K562 (cell line): ENCODE results near the gene NYNRIN. TPM values are rescaled to one million over a fixed set of nuclear protein-coding genes. Genes with fewer than 3 reads are reported as not detected.

Experiments
- ATAC-seq: fragments of 200-7000 bp; cut with Tn5 transposase; 3 replicates; pipeline ENCODE4 v1.9.1; 2020; ENCODE audit warnings: moderate library complexity
- BruUV-seq: library from RNA; stranded (reverse); fragments of 400-500 nt; replicated peaks from 2 replicates; lab custom pipeline; 2021; lab: Mats Ljungman, UMichigan
- CTCF ChIA-PET: fragments of 300-600 bp; formaldehyde crosslinking; extraction: SDS; loops from one replicate; lab custom pipeline; 2021; ENCODE audit warnings: low intra/inter-chr PET ratio; lab: Yijun Ruan, JAX
- POLR2A ChIA-PET: fragments of 300-600, 350-650 bp; sonication (Branson Sonifier 250); formaldehyde crosslinking; extraction: SDS; loops from one replicate; lab custom pipeline; 2021; ENCODE audit warnings: antibody characterized with exemption, inconsistent platforms; lab: Yijun Ruan, JAX
- DNase-seq, 4 experiments: peaks; one replicate each; pipeline versions ENCODE4 v3.0.0 to v3.0.0-alpha.2; 2011 to 2018; ENCODE audit warnings: low spot score in 3 of 4, mixed read lengths in 3 of 4; ENCODE audit errors: extremely low read depth in 1 of 4
- FAIRE-seq: peaks from 2 replicates; lab custom pipeline; 2011; peaks lifted over from hg19 to GRCh38; lab: Jason Lieb, UNC
- H2AFZ ChIP-seq: 2 replicates; pipeline ENCODE4 v1.6.0; 2011; ENCODE audit warnings: low read depth, low read length, control low read depth, inconsistent platforms
- H3K27ac ChIP-seq: fragments of 200-600 bp; 3 replicates; pipeline ENCODE4 v1.8.0; 2011; ENCODE audit warnings: low read depth, mild to moderate bottlenecking, control low read depth, inconsistent platforms, low read length, moderate library complexity, mixed read lengths; ENCODE audit errors: extremely low read depth
- H3K27me3 ChIP-seq, 2 experiments: fragments of 300-600 bp in 1 of 2; 2 replicates in 1 of 2; 3 replicates in 1 of 2; pipeline versions ENCODE4 v1.6.0 to v1.8.0; 2011; ENCODE audit warnings: inconsistent platforms in 2 of 2, low read length in 2 of 2, mild to moderate bottlenecking in 1 of 2, mixed read lengths in 1 of 2, moderate library complexity in 1 of 2; ENCODE audit not compliant: control insufficient read depth in 2 of 2, insufficient read depth in 2 of 2
- H3K36me3 ChIP-seq: fragments of 300-600 bp; 3 replicates; pipeline ENCODE4 v1.8.0; 2011; ENCODE audit warnings: mild to moderate bottlenecking, low read length, inconsistent platforms; ENCODE audit not compliant: control insufficient read depth, insufficient read depth
- H3K4me1 ChIP-seq, 2 experiments: fragments of 200-600 bp in 1 of 2; replicated peaks in 1 of 2; 2 replicates in 1 of 2; 3 replicates in 1 of 2; pipeline versions ENCODE4 v1.5.1 to v1.8.0; 2011; ENCODE audit warnings: inconsistent platforms in 2 of 2, low read length in 2 of 2, mild to moderate bottlenecking in 1 of 2, mixed read lengths in 1 of 2, moderate library complexity in 1 of 2; ENCODE audit not compliant: control insufficient read depth in 2 of 2, insufficient read depth in 2 of 2
- H3K4me2 ChIP-seq: 2 replicates; pipeline ENCODE4 v1.6.1; 2011; ENCODE audit warnings: low read length, control low read depth, inconsistent platforms, mixed read lengths; ENCODE audit not compliant: insufficient read depth
- H3K4me3 ChIP-seq: fragments of 200-600 bp; sonication (generic), shearing (Covaris generic); 2 replicates; pipeline ENCODE4 v1.5.1; 2016; ENCODE audit warnings: control low read depth, inconsistent platforms
- H3K79me2 ChIP-seq: fragments of 200-600 bp; 3 replicates; pipeline ENCODE4 v1.8.0; 2011; ENCODE audit warnings: low read length, inconsistent platforms; ENCODE audit not compliant: control insufficient read depth, insufficient read depth
- H3K9ac ChIP-seq, 2 experiments: 2 replicates each; pipeline versions ENCODE4 v1.6.0 to v1.6.1; 2011; ENCODE audit warnings: low read depth in 2 of 2, low read length in 2 of 2, control low read depth in 1 of 2, inconsistent platforms in 1 of 2, mild to moderate bottlenecking in 1 of 2, mixed read lengths in 1 of 2; ENCODE audit not compliant: insufficient read depth in 1 of 2
- H3K9me1 ChIP-seq: one replicate; pipeline ENCODE4 v1.6.0; 2011; ENCODE audit warnings: inconsistent platforms, mild to moderate bottlenecking, low read length, moderate library complexity; ENCODE audit not compliant: control insufficient read depth, insufficient read depth
- H3K9me3 ChIP-seq: replicated peaks from 2 replicates; pipeline ENCODE4 v1.5.1; 2011; ENCODE audit warnings: low read depth, low read length, inconsistent platforms; ENCODE audit not compliant: control insufficient read depth, insufficient read depth
- H4K20me1 ChIP-seq: replicated peaks from 2 replicates; pipeline ENCODE4 v1.6.1; 2011; ENCODE audit warnings: low read length, inconsistent platforms, mixed read lengths; ENCODE audit not compliant: control insufficient read depth, insufficient read depth
- DNMT1 ChIP-seq: fragments of 450-650 bp; IDR thresholded peaks from 2 replicates; pipeline ENCODE4 v1.6.1; 2016; ENCODE audit warnings: antibody characterized with exemption, mild to moderate bottlenecking
- EP300 ChIP-seq: IDR thresholded peaks from 2 replicates; pipeline ENCODE4 v1.6.1; 2012; ENCODE audit warnings: low read length, improper control_type of control experiment
- JUNB ChIP-seq: fragments of 450-650 bp; formaldehyde crosslinking; conservative IDR thresholded peaks from 2 replicates; pipeline ENCODE4 v1.4.0; 2020; ENCODE audit warnings: mild to moderate bottlenecking
- KDM4B ChIP-seq, 2 experiments: fragments of 450-650 bp in 1 of 2; sonication (generic) in 1 of 2; IDR thresholded peaks; 2 replicates each; pipeline ENCODE4 v1.6.1; 2016 to 2017; ENCODE audit warnings: borderline replicate concordance in 2 of 2, antibody characterized with exemption in 1 of 2, low read depth in 1 of 2, mild to moderate bottlenecking in 1 of 2
- PHF8 ChIP-seq: fragments of 200-600 bp; sonication (generic); IDR thresholded peaks from 2 replicates; pipeline ENCODE4 v1.6.1; 2012; ENCODE audit warnings: mixed run types, mild to moderate bottlenecking, inconsistent platforms, low read length, moderate library complexity, borderline replicate concordance
- POLR2AphosphoS2 ChIP-seq: IDR thresholded peaks from 2 replicates; pipeline ENCODE4 v1.6.1; 2012; ENCODE audit warnings: low read length, improper control_type of control experiment
- WGBS: fragments of 100-300 bp; shearing (Covaris generic); methylation state at CpG from one replicate; pipeline ENCODE4 v1.1.6; 2016; ENCODE audit warnings: low coverage, mixed read lengths; ENCODE audit not compliant: insufficient coverage; ENCODE audit errors: missing lambda C conversion rate; 5-methylcytosine and 5-hydroxymethylcytosine counted together
- in situ Hi-C: fragments of 300-500 bp; cut with MboI; formaldehyde crosslinking; loops from 4 replicates; pipeline ENCODE4 v1.15.0; 2018; ENCODE audit warnings: inconsistent platforms, mixed read lengths
- intact Hi-C: fragments of 100-400 bp; cut with micrococcal nuclease; formaldehyde crosslinking; loops from 2 replicates; pipeline ENCODE4 v1.14.2; 2022
- polyA plus RNA-seq, 8 experiments: library from polyadenylated mRNA; depleted of rRNA in 4 of 8; stranded (reverse) in 5 of 8; unstranded in 3 of 8; fragments of >200 nt; fragmentation: Nextera tagmentation in 2 of 8; fragmentation: Illumina TruSeq in 1 of 8; extraction: Ambion mirVana in 2 of 8; extraction: Trizol in 1 of 8; gene quantifications; 2 replicates each; pipeline versions ENCODE4 v1.2.1 to v1.2.3, GENCODE V29; 2011 to 2014; ENCODE audit warnings: inconsistent platforms in 1 of 8, missing spikeins in 1 of 8
- total RNA-seq, 7 experiments: library from RNA; depleted of rRNA in 6 of 7; stranded (reverse); fragments of >200 nt in 6 of 7; fragmentation: Illumina TruSeq in 2 of 7; extraction: Trizol in 2 of 7; gene quantifications; 2 replicates each; pipeline versions ENCODE4 v1.2.1 to v1.2.3, GENCODE V29; 2011 to 2021; ENCODE audit warnings: low replicate concordance in 1 of 7

NYNRIN gene
- total and polyA plus RNA-seq, 9 of the 15 experiments (the other 6 are each of a cell fraction or from before 2014, with no cell fraction given), result 0.04 to 1.2 (median 0.28) TPM

DNA sequence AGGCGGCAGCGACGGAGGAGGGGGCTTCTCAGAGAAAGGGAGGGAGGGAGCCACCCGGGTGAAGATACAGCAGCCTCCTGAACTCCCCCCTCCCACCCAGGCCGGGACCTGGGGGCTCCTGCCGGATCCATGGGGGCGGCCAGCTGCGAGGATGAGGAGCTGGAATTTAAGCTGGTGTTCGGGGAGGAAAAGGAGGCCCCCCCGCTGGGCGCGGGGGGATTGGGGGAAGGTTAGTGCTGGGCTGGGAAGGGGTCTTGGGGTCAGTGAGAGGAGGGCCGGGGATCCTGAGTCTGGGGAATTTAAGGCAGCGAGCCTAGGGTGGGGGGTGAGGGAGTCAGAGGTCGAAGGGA is 30.6 kb upstream of the NYNRIN start:
- CTCF ChIA-PET, result no interaction called here
- peaks cover 12 to 49% of the 10 kb centered on the region in 2 experiments; a peak in 4 of 5 replicates for H3K4me1 ChIP-seq
- POLR2A ChIA-PET, result no interaction called here
- no peak overlapping the region for H3K27ac ChIP-seq
- intact Hi-C loops (loop anchor here (5.0 kb wide), 1 partner anchor 36 kb away; no protein-coding TSS in a partner anchor), in situ Hi-C loops (no loop called here)
- peak overlapping the region; percentile 21 for H3K4me2 ChIP-seq
- DNase-seq (no peak), ATAC-seq (no peak), FAIRE-seq (no peak)
- H4K20me1 ChIP-seq, result no peaks in the 10 kb centered on the region
- peak overlapping the region; percentile 79 for H2AFZ ChIP-seq
- no peaks in the 10 kb centered on the region for H3K27me3 ChIP-seq
- BruUV-seq, result no TSS peak
- H3K4me3 ChIP-seq, result peak overlapping the region; percentile 32
- TF ChIP-seq KDM4B (IDR thresholded peaks at IDR 0.05; ENCODE audit: borderline replicate concordance in 2 of 2, low read depth in 1 of 2) (no peak), JUNB (CRISPR knock-in tag) (no peak), POLR2AphosphoS2 (no peak), PHF8 (0 out of 2 replicates have a peak, but pooled peaks have one; percentile 12), EP300 (no peak), DNMT1 (no peak)
- no peaks in the 10 kb centered on the region for H3K9me1 ChIP-seq
- H3K9ac ChIP-seq, result peak overlapping the region; percentile 41 to 71; a peak in 2 of 4 replicates
- H3K9me3 ChIP-seq, result no peaks in the 10 kb centered on the region
- 0% methylated on average over 1 of the region's 15 CpGs for WGBS
- no peaks in the 10 kb centered on the region for H3K79me2 ChIP-seq
- no peaks in the 10 kb centered on the region for H3K36me3 ChIP-seq
